ENCODE data around the gene USP46. TPM values are rescaled to one million over a fixed set of nuclear protein-coding genes. Genes with fewer than 3 reads are reported as not detected.

Gene USP46
- total and polyA plus RNA-seq, 2 of the 13 experiments (the other 11 are each of a cell fraction or from before 2014, with no cell fraction given), result 4.7 to 17.4 TPM

- TF ChIP-seq, protein P1, sequence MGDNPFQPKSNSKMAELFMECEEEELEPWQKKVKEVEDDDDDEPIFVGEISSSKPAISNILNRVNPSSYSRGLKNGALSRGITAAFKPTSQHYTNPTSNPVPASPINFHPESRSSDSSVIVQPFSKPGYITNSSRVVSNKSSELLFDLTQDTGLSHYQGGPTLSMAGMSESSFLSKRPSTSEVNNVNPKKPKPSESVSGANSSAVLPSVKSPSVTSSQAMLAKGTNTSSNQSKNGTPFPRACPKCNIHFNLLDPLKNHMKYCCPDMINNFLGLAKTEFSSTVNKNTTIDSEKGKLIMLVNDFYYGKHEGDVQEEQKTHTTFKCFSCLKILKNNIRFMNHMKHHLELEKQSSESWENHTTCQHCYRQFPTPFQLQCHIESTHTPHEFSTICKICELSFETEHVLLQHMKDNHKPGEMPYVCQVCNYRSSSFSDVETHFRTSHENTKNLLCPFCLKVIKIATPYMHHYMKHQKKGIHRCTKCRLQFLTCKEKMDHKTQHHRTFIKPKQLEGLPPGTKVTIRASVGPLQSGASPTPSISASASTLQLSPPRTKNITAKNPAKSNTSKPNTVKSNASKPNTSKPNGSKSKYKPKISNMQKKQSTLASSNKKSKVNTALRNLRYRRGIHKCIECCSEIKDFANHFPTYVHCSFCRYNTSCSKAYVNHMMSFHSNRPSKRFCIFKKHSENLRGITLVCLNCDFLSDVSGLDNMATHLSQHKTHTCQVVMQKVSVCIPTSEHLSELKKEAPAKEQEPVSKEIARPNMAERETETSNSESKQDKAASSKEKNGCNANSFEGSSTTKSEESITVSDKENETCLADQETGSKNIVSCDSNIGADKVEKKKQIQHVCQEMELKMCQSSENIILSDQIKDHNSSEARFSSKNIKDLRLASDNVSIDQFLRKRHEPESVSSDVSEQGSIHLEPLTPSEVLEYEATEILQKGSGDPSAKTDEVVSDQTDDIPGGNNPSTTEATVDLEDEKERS (CRISPR knock-in tag; IDR thresholded peaks at IDR 0.05), result no peak
- no peak for TF ChIP-seq RNF2 (conservative IDR thresholded peaks at IDR 0.05; ENCODE audit: low read depth)
- TF ChIP-seq SIX4 (CRISPR knock-in tag; IDR thresholded peaks at IDR 0.05), result no peak
- no peak for TF ChIP-seq ZNF136 (CRISPR knock-in tag; IDR thresholded peaks at IDR 0.05; ENCODE audit: low read depth)
- TF ChIP-seq TCF12 (IDR thresholded peaks at IDR 0.05), result no peak
- TF ChIP-seq TCF12 (CRISPR knock-in tag; IDR thresholded peaks at IDR 0.05), result 0 out of 2 replicates have a peak, but pooled peaks have one; percentile 43
- no peak for TF ChIP-seq ZSCAN22 (CRISPR knock-in tag; IDR thresholded peaks at IDR 0.05)
- no peak for TF ChIP-seq ZNF615 (CRISPR knock-in tag; IDR thresholded peaks at IDR 0.05; ENCODE audit: borderline replicate concordance)
- no peak for TF ChIP-seq GFI1 (CRISPR knock-in tag; IDR thresholded peaks at IDR 0.05; ENCODE audit: borderline replicate concordance)
- TF ChIP-seq ZEB1 (IDR thresholded peaks at IDR 0.05; ENCODE audit: insufficient replicate concordance, low read depth), result no peak
- TF ChIP-seq, protein P2, sequence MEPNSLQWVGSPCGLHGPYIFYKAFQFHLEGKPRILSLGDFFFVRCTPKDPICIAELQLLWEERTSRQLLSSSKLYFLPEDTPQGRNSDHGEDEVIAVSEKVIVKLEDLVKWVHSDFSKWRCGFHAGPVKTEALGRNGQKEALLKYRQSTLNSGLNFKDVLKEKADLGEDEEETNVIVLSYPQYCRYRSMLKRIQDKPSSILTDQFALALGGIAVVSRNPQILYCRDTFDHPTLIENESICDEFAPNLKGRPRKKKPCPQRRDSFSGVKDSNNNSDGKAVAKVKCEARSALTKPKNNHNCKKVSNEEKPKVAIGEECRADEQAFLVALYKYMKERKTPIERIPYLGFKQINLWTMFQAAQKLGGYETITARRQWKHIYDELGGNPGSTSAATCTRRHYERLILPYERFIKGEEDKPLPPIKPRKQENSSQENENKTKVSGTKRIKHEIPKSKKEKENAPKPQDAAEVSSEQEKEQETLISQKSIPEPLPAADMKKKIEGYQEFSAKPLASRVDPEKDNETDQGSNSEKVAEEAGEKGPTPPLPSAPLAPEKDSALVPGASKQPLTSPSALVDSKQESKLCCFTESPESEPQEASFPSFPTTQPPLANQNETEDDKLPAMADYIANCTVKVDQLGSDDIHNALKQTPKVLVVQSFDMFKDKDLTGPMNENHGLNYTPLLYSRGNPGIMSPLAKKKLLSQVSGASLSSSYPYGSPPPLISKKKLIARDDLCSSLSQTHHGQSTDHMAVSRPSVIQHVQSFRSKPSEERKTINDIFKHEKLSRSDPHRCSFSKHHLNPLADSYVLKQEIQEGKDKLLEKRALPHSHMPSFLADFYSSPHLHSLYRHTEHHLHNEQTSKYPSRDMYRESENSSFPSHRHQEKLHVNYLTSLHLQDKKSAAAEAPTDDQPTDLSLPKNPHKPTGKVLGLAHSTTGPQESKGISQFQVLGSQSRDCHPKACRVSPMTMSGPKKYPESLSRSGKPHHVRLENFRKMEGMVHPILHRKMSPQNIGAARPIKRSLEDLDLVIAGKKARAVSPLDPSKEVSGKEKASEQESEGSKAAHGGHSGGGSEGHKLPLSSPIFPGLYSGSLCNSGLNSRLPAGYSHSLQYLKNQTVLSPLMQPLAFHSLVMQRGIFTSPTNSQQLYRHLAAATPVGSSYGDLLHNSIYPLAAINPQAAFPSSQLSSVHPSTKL (CRISPR knock-in tag; IDR thresholded peaks at IDR 0.05), result no peak
- no peak for TF ChIP-seq ZBTB43 (CRISPR knock-in tag; conservative IDR thresholded peaks at IDR 0.05)
- TF ChIP-seq ZNF569 (CRISPR knock-in tag; IDR thresholded peaks at IDR 0.05; ENCODE audit: borderline replicate concordance), result no peak
- no peak for TF ChIP-seq BCL3 (CRISPR knock-in tag; IDR thresholded peaks at IDR 0.05)
- TF ChIP-seq ZNF879 (CRISPR knock-in tag; IDR thresholded peaks at IDR 0.05), result no peak
- TF ChIP-seq, protein P3, sequence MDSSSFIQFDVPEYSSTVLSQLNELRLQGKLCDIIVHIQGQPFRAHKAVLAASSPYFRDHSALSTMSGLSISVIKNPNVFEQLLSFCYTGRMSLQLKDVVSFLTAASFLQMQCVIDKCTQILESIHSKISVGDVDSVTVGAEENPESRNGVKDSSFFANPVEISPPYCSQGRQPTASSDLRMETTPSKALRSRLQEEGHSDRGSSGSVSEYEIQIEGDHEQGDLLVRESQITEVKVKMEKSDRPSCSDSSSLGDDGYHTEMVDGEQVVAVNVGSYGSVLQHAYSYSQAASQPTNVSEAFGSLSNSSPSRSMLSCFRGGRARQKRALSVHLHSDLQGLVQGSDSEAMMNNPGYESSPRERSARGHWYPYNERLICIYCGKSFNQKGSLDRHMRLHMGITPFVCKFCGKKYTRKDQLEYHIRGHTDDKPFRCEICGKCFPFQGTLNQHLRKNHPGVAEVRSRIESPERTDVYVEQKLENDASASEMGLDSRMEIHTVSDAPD (CRISPR knock-in tag; IDR thresholded peaks at IDR 0.05), result no peak
Measured at GRCh38 chr4:52659722-52660261, 691 bp upstream of the USP46 start (continued).

Data from HepG2 (cell line).